Body of pancreas (tissue), 4 donors: ENCODE measurements around the gene ADAMTS6. TPM values are rescaled to one million over a fixed set of nuclear protein-coding genes. Genes with fewer than 3 reads are reported as not detected.
A peak's percentile ranks its signal among the peaks of the same experiment; 100 is the strongest.

ENCODE experiments used
- ATAC-seq: fragments of 150-250 bp; one replicate; pipeline ENCODE4 v1.9.1; 2016
- DNase-seq, 4 donors: peaks; one replicate each; pipeline ENCODE4 v3.0.0-alpha.2; 2019
- H3K27ac ChIP-seq, 4 donors: fragments of 200-600 bp; sonication (generic); 1 replicate in 3 of 4; 2 replicates in 1 of 4; pipeline versions ENCODE4 v1.5.1 to v1.6.1; 2016 to 2019; ENCODE audit warnings: mild to moderate bottlenecking in 1 of 4, mixed read lengths in 1 of 4, moderate library complexity in 1 of 4
- H3K27me3 ChIP-seq, 2 donors: fragments of 200-600 bp; sonication (generic); one replicate each; pipeline ENCODE4 v1.6.0; 2016; ENCODE audit warnings: mild to moderate bottlenecking in 1 of 2
- H3K36me3 ChIP-seq, 2 donors: fragments of 200-600 bp; sonication (generic); replicated peaks in 1 of 2; 2 replicates each; pipeline ENCODE4 v1.5.1; 2016; ENCODE audit warnings: low read depth in 2 of 2; ENCODE audit not compliant: insufficient read depth in 1 of 2
- H3K4me1 ChIP-seq: fragments of 200-600 bp; sonication (generic); one replicate; pipeline ENCODE4 v1.6.0; 2016
- H3K4me3 ChIP-seq, 2 donors: fragments of 200-600 bp; sonication (generic); 1 replicate in 1 of 2; 2 replicates in 1 of 2; pipeline ENCODE4 v1.5.1; 2016 to 2019
- H3K9me3 ChIP-seq, 3 donors: fragments of 200-600 bp; sonication (generic); 1 replicate in 2 of 3; 2 replicates in 1 of 3; pipeline ENCODE4 v1.5.1; 2016
- POLR2A ChIP-seq, 3 donors: fragments of 450-650 bp; IDR thresholded peaks; one replicate each; pipeline ENCODE4 v1.6.1; 2016; ENCODE audit warnings: antibody characterized with exemption in 3 of 3, mild to moderate bottlenecking in 2 of 3
- WGBS, 2 donors: methylation state at CpG; one replicate each; pipeline ENCODE4 v1.1.5; 2017; 5-methylcytosine and 5-hydroxymethylcytosine counted together
- intact Hi-C: fragments of 100-400 bp; cut with DNase I; formaldehyde crosslinking; loops from one replicate; pipeline ENCODE4 v1.15.1; 2023
- total RNA-seq, 2 donors: library from RNA; depleted of rRNA; stranded (reverse); fragments of >200 nt; gene quantifications; one replicate each; pipeline ENCODE4 v1.1.0, GENCODE V29; 2016
- TF ChIP-seq, protein P1 (sequence below), 7 experiments: fragments of 450-650 bp in 4 of 7; fragments of 200-600 bp in 3 of 7; sonication (generic) in 3 of 7; IDR thresholded peaks; one replicate each; pipeline ENCODE4 v1.5.1; 2016 to 2019; ENCODE audit warnings: antibody characterized with exemption in 7 of 7

The ADAMTS6 gene
- total RNA-seq, 2 donors from 2014 or later, result 0.78 TPM; not detected in 1

DNA sequence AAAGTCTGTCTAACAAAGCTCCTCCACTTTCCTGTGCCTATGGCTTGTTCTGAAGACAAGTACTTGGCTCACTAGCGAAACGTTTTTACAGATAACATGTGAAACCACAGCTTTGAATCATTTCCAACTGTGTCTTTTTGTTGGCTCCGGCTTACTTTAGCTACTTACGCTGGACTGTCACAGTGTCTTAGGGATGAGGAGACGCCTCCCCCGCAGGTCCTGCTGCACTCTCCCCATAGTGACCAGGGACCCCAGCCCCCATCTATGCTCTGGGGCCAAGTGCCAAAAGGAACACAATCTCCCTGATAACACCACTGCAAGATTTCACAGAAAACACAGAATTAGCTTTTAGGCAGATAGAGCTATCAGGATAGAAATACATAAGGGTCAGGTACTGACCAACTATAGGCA lies 219.1 kb downstream of the ADAMTS6 start:
- 13 to 34% methylated on average over 6 of the region's 6 CpGs for WGBS, 2 donors
- intact Hi-C loops, result no loop called here
- Histone ChIP-seq H3K9me3 (no peaks in the 10 kb centered on the region), H3K4me1 (peaks cover 4% of the 10 kb centered on the region), H3K4me3 (no peak overlapping the region), H3K27me3 (no peaks in the 10 kb centered on the region), H3K27ac (no peak overlapping the region), H3K36me3 (no peaks in the 10 kb centered on the region)
- no peak for TF ChIP-seq POLR2A (IDR thresholded peaks at IDR 0.05)
- TF ChIP-seq, protein P1, sequence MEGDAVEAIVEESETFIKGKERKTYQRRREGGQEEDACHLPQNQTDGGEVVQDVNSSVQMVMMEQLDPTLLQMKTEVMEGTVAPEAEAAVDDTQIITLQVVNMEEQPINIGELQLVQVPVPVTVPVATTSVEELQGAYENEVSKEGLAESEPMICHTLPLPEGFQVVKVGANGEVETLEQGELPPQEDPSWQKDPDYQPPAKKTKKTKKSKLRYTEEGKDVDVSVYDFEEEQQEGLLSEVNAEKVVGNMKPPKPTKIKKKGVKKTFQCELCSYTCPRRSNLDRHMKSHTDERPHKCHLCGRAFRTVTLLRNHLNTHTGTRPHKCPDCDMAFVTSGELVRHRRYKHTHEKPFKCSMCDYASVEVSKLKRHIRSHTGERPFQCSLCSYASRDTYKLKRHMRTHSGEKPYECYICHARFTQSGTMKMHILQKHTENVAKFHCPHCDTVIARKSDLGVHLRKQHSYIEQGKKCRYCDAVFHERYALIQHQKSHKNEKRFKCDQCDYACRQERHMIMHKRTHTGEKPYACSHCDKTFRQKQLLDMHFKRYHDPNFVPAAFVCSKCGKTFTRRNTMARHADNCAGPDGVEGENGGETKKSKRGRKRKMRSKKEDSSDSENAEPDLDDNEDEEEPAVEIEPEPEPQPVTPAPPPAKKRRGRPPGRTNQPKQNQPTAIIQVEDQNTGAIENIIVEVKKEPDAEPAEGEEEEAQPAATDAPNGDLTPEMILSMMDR (IDR thresholded peaks at IDR 0.05), result no peak
- DNase-seq (peak in 1 of 4 donors; percentile 12), ATAC-seq (no peak)

DNA sequence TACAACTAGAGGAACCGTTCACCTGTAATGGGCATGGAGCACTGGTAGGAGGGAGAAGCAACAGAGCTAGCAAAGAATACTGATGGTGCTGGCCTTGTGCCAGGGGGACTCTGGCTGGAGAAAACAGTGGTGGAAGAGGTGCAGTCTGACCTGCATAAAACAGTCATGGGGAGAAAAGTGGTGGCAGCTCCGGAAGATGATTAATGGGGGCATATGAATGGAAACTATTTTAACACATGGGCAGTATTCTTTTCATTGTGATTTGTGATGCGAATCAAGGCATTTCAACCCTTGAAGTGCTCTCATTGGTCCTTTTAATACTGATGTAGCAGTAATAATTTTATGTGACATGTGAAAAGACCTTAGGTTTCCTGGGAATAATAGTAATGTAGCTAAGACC lies 219.6 kb downstream of the ADAMTS6 start:
- 72 to 79% methylated on average over 3 of the region's 3 CpGs for WGBS, 2 donors
- intact Hi-C loops, result no loop called here
- DNase-seq, result peak in 3 of 4 donors; percentile 12 to 23 (median 18)

DNA sequence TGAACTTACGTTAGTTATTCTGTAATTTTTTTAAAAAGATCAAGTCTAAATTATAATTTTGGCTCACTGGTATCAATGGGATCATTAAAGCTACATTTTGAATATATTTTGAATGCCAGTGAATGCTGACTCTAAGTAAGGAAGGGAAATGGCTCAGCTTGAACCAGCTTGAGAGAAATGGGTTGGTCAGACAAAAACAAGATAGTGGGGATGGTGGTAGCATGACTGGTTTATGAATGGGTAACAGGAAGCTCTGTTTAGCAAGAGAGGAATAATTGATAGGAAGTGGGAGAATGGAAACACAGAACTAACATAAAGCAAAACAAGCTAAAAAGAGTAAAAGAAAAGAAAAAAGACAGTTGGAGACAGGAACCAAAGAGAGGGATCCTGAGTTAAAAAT lies 220.2 kb downstream of the ADAMTS6 start:
- WGBS, 2 donors, result 55 to 63% methylated on average over 1 of the region's 1 CpG
- Histone ChIP-seq H3K27ac (no peak overlapping the region), H3K4me1 (peaks cover 4% of the 10 kb centered on the region), H3K4me3 (no peak overlapping the region), H3K9me3 (no peaks in the 10 kb centered on the region), H3K27me3 (no peaks in the 10 kb centered on the region), H3K36me3 (no peaks in the 10 kb centered on the region)
- intact Hi-C loops, result no loop called here
- no peak for ATAC-seq
- TF ChIP-seq POLR2A (IDR thresholded peaks at IDR 0.05), result no peak
- TF ChIP-seq, protein P1 (IDR thresholded peaks at IDR 0.05), result no peak
- no peak for DNase-seq

More for the DNA sequence above, 219.6 kb downstream of the ADAMTS6 start:
- Histone ChIP-seq H3K4me3 (no peak overlapping the region), H3K27me3 (no peaks in the 10 kb centered on the region), H3K9me3 (no peaks in the 10 kb centered on the region), H3K36me3 (no peaks in the 10 kb centered on the region), H3K4me1 (peaks cover 4% of the 10 kb centered on the region), H3K27ac (no peak overlapping the region)
- ATAC-seq, result no peak
- TF ChIP-seq, protein P1 (IDR thresholded peaks at IDR 0.05), result no peak
- no peak for TF ChIP-seq POLR2A (IDR thresholded peaks at IDR 0.05)

DNA sequence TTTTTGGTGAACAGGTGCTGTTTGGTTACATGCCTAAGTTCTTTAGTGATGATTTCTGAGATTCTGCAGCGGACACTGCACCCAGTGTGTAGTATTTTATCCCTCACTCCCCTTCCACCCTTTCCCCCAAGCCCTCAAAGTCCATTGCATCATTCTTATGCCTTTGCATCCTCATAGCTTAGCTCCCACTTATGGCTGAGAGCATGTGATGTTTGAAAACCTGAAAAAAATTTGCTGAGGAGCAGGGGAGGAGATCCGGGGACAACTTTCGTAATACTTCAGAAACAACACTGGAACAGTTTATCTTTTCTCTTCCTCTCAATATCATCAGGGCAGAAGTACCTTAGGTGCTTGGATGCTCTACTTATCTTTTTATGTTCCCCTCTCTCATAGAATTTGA lies 226.4 kb downstream of the ADAMTS6 start:
- H3K27me3 ChIP-seq, result no peaks in the 10 kb centered on the region
- WGBS, 2 donors, result 59 to 78% methylated on average over 3 of the region's 3 CpGs
- H3K4me3 ChIP-seq, result no peak overlapping the region
- ATAC-seq, result no peak
- no peaks in the 10 kb centered on the region for H3K9me3 ChIP-seq
- no peak for DNase-seq
- no peaks in the 10 kb centered on the region for H3K36me3 ChIP-seq
- no peaks in the 10 kb centered on the region for H3K4me1 ChIP-seq
- no peak overlapping the region for H3K27ac ChIP-seq
- intact Hi-C loops, result no loop called here
- TF ChIP-seq, protein P1 (IDR thresholded peaks at IDR 0.05), result no peak
- TF ChIP-seq POLR2A (IDR thresholded peaks at IDR 0.05), result no peak

DNA sequence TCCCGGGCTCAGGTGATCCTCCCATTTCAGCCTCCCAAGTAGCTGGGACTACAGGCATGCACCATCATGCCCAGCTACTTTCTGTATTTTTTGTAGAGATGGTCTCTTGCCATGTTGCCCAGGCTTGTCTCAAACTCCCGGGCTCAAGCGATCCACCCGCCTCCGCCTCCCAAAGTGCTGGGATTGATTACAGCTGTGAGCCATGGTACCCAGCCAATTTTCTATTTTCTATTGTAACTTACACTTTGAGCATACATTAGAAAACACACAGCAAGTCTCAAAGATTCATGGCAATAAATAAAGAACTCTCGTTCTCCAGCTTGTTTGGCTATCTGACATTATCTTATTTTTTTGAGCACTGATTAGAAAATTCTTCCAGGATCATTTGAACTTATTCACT lies 228.7 kb downstream of the ADAMTS6 start:
- Histone ChIP-seq H3K9me3 (no peaks in the 10 kb centered on the region), H3K36me3 (no peaks in the 10 kb centered on the region), H3K27ac (no peak overlapping the region), H3K4me3 (no peak overlapping the region), H3K27me3 (no peaks in the 10 kb centered on the region), H3K4me1 (no peaks in the 10 kb centered on the region)
- 73% methylated on average over 6 of the region's 6 CpGs for WGBS, 2 donors
- no peak for DNase-seq
- no peak for ATAC-seq
- intact Hi-C loops, result no loop called here
- TF ChIP-seq POLR2A (IDR thresholded peaks at IDR 0.05), result no peak
